ENCODE measurements around the gene BCAS1.

BCAS1 gene

DNA sequence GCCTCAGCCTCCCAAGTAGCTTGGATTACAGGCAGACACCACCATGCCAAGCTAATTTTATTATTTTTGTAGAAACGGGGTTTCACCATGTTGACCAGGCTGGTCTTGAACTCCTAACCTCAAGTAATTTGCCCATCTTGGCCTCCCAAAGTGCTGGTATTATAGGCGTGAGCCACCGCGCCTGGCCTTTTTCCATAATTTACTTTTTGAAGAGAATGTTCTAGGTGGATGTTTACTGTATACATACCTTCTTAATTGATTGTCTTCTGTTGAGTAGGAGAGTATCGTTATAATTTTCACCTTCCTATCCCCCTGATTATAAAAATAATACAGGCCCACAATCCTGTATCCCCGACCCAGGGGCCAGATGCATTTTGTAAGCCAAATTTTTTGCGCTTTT lies 174.4 kb downstream of the BCAS1 start:
- no peaks in the 10 kb centered on the region for H3K9me3 Mint-ChIP-seq
- H3K36me3 Mint-ChIP-seq (ENCODE audit: insufficient read depth), result peaks cover 5% of the 10 kb centered on the region
- H3K4me3 Mint-ChIP-seq, result no peak overlapping the region
- no peak overlapping the region for H3K27ac Mint-ChIP-seq (ENCODE audit: low read depth)
- H3K4me1 Mint-ChIP-seq, result peaks cover 40% of the 10 kb centered on the region
- ATAC-seq (replicated peaks; ENCODE audit: extremely low read depth, poor library complexity, severe bottlenecking) (no peak), DNase-seq (ENCODE audit: low spot score in 2 of 2) (no peak)
- no peaks in the 10 kb centered on the region for H3K27me3 Mint-ChIP-seq

DNA sequence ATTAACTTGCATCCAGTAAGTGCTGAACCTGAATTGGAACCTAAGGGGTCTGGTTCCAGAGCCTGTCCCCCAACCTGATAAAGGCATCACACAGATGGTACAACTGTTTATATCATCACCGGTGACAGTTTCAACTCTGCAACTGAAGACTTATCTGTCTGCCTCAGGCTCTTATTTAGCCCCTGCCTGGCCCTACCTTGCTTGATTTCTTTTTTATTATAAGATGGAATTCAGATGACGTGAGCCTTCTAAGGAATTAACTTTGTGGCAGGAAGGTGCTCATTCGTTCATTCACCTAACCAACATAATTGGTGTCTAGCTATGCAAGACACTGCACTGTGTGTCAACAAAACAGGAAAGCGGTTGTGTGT lies 175.0 kb downstream of the BCAS1 start:
- Mint-ChIP-seq H3K4me3 (no peak overlapping the region), H3K27ac (ENCODE audit: low read depth) (no peak overlapping the region), H3K4me1 (peaks cover 40% of the 10 kb centered on the region), H3K9me3 (no peaks in the 10 kb centered on the region), H3K36me3 (ENCODE audit: insufficient read depth) (peaks cover 5% of the 10 kb centered on the region), H3K27me3 (no peaks in the 10 kb centered on the region)
- ATAC-seq (replicated peaks; ENCODE audit: extremely low read depth, poor library complexity, severe bottlenecking) (no peak), DNase-seq (ENCODE audit: low spot score in 2 of 2) (no peak)

DNA sequence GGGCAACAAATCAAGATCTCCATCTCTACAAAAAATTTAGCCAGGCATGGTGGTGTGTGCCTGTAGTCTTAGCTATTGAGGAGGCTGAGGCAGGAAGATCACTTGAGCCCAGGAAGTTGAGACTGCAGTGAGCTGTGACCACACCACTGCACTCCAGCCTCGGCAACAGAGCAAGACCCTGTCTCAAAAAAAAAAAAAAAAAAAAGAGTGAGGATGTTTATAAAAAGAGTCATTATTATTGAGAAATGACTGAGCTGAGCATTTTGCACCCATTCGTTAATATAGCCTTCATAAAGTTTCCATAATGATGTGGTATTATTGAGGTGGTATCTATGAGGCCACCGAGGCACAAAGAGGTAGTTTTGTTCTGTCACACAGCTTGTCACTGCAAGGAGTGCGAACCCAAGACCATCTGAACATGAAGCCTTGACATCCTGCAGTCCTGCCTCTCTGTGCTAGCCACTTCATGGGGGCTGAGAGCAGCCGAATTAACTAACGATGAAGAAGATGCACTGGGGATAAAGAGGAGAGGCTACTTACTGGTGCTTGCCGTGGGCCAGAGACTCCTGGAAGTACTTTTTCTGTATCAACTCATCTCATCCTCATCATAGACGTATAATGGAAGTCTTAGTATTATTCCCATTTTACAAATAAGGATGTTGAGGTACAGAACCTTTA lies 175.5 kb downstream of the BCAS1 start:
- DNase-seq (ENCODE audit: low spot score in 2 of 2), result no peak
- no peak overlapping the region for H3K27ac Mint-ChIP-seq (ENCODE audit: low read depth)
- peaks cover 5% of the 10 kb centered on the region for H3K36me3 Mint-ChIP-seq (ENCODE audit: insufficient read depth)
- H3K27me3 Mint-ChIP-seq, result no peaks in the 10 kb centered on the region
- H3K4me1 Mint-ChIP-seq, result peaks cover 40% of the 10 kb centered on the region
- no peaks in the 10 kb centered on the region for H3K9me3 Mint-ChIP-seq
- H3K4me3 Mint-ChIP-seq, result no peak overlapping the region
- ATAC-seq (replicated peaks; ENCODE audit: extremely low read depth, poor library complexity, severe bottlenecking), result no peak
